ENCODE data around the gene KREMEN2.
"Not testable (repeated sequence)": the region's sequence is repeated elsewhere in the genome, so short reads cannot be mapped to it uniquely, and the experiment has no call there.

The KREMEN2 gene

DNA sequence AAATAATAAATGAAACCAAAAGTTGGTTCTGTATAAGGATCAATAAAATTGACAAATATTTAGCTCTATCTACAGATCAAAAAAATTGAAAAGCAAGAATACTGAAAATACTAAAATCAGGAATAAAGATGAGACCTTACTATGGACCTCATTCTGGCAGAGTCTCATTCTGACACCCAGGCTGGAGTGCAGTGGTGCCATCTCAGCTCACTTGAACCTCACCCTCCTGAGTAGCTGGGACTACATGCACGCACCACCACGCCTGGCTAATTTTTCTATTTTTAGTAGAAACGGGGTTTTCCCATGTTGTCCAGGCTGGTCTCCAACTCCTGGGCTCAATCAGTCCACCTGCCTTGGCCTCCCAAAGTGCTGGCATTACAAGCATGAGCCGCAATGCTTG lies 22.0 kb upstream of the KREMEN2 start:
- DNase-seq (ENCODE audit: low read depth), result no peak

DNA sequence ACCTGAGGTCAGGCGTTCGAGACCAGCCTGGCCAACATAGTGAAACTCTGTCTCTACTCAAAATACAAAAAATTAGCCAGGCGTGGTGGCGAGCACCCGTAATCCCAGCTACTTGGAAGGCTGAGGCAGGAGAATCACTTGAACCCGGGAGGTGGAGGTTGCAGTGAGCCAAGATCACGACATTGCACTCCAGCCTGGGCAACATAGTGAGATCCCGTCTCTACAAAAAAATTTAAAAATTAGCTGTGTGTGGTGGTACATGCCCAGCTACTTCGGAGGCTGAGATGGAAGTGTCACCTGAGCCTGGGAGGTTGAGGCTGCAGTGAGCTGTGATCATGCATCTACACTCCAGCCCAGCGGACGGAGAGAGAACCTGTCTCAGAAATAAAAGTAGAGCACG lies 20.4 kb upstream of the KREMEN2 start:
- not testable (repeated sequence) for DNase-seq (ENCODE audit: low read depth)

GRCh38 chr16:2946649-2947048 lies 17.4 kb upstream of the KREMEN2 start:
- no peak for DNase-seq (ENCODE audit: low read depth)

DNA sequence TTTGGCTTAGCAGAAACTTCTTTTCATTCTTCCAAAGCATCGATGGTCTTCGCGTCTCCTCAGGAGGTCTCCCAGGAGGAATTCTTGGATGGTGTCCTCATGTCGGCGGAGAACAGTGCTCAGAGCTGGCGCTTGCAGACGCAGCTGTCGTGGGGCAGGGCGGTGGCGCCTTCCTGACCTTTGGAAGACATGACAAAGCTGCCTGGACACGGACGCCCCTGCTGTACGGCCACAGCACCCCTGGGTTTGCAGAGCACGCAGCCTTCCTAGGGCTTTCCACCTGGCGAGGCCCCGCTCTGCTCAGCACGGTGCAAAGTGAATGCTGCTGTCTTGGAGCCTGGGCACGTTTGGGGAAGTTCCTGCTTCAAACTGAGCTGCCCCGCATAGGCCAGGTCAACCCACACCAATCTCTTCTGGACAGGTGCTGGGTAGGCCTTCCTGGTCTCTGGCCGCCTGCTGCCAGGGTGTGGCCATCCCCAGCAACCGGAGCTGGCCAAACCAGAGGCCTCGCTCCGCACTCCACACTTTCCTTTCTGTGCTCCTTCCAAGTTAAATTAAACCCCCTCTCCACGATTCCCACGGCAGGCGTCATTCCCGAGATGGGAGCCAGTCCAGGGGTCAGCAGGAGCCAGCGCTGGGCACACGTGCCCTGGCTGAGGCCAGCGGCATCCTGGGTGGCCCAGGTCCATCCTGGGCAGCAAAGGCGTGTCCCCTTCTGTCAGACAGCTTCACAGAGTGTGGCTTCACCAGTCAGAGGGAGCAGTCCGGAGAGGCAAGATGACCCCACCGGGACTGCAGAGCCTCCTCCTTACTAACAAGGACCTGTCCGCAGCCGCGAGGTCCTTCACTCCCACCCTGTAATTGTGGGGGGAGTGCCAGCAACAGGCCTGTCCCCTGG lies 15.0 kb upstream of the KREMEN2 start:
- no peak for DNase-seq (ENCODE audit: low read depth)

DNA sequence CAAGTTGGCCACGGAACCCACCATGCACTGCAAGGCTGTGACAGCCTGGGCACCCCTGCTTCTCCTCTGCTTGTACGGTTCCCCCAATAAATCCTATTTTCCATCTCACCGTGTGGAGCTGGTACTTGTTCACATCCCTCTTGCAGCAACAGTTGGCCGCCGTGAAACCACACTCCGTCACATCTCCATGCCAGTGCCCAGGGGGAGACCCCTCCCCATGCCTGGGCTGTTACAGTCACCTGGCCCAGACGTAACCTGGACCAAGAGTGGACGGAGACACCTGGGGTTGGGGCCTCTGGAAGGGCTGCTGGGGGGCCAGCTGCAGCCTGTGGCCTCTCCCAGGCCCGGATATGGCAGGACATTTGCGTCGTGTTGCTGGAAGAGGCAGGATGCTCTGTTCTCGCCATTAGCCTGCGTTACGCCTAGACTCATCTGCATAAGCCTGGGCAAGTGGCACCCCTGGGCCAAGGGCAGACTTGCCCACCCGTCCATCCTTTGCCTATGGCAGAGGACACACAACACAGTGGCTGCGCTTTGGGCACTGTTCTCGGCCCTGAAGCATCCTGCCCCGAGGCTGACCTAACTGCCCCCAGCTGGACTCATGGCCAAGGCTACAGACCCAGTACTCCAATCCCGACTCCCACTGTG lies 14.2 kb upstream of the KREMEN2 start:
- no peak for DNase-seq (ENCODE audit: low read depth)

DNA sequence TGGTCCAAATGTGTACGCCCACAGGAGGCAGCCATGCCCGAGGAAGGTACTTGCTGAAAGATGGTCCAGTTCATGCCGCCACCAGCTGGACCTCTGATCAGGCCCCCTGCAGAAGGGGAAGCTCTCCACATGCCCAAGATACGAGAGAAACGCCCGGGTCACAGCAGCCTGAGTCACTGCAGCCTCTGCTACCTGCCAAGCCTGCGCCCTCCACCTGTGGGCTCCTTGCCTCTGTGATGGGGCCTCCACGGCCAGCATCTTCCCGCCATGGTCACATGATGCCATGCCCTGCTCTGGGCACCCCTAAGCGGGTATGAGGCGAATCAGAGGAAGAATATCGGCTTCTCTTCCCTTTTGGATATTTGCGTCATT lies 13.7 kb upstream of the KREMEN2 start:
- no peak for DNase-seq (ENCODE audit: low read depth)

- no peak for DNase-seq (ENCODE audit: low read depth)
Observed at GRCh38 chr16:2950773-2951172, 13.3 kb upstream of the KREMEN2 start.

DNA sequence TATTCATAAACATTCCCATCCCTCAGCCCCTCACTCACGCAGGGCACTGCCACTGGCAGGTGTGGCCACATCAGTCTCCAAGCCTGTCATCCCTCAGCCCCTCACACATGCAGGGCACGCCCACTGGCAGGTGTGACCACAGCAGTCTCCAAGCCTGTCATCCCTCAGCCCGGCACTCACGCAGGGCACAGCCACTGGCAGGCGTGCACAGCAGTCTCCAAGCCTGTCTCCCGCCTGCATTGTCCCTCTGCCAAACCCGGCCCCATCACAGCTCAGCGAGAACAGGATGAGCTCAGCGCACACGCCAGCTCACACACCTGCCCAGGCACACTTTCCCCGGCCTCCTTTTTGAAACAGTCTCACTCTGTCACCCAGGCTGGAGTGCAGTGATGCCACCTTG lies 11.4 kb upstream of the KREMEN2 start:
- no peak for DNase-seq (ENCODE audit: low read depth)

- DNase-seq (ENCODE audit: low read depth), result no peak
Observed at GRCh38 chr16:2953706-2954627, 10.1 kb upstream of the KREMEN2 start.

GRCh38 chr16:2954656-2955381 lies 9.3 kb upstream of the KREMEN2 start:
- DNase-seq (ENCODE audit: low read depth), result no peak

DNA sequence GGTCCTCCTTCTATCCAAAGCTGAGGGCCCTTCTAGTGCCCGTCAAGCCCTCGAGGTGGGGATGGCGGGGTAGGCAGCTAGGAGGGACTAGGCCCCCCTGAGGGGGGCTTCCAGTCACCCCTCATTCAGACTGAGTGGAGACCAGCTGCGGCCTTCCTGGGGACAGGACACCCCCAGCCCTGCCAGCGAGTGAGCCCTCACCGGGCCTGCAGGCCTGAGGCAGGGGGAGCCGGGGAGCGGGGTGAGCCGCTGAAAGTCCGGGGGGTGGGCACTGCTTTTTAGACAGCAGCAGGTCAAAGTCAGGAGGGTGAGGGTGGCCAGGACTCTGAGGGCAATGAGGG lies 8.7 kb upstream of the KREMEN2 start:
- no peak for DNase-seq (ENCODE audit: low read depth)

DNA sequence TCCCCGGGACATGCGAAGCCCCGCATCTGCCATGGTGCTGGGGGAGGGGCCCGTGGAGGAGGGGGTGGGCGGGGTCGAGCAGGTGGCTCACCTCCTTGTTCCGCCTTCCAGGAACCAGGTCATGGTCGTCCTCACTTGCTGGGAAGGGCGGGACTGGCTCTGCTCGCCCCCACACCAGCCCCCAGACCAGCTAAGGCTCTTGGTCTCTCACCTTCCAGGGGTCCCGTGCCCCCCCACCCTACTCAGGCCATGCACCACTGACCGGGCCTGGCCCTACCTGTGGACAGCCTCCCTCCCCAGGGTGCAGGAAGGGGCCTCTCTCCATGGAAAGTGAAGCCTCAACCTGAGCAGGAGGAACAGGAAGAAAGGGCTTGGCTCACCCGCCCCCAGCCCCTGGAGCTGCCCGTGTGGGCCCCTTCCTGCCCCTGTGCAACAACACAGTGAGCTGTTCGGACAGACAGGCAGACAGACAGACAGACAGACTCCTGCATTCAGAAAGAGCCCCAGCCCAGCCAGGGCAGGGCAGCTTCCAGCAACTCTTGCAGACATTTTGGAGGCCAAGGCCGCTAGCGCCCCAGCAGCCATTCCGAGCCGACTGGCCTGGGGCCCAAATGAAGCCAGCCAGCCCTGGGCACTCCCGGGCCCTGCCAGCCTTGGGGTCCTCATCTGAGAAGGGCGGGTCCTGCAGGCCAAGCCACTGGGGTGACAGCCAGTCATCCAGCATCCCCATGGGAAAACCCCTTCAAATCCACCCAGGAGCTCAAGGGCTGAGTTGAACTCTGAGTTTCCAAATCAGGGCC lies 8.1 kb upstream of the KREMEN2 start:
- no peak for DNase-seq (ENCODE audit: low read depth)

- DNase-seq (ENCODE audit: low read depth), result no peak
Observed at GRCh38 chr16:2956579-2956956, 7.5 kb upstream of the KREMEN2 start.

GRCh38 chr16:2959206-2959605 lies 4.9 kb upstream of the KREMEN2 start:
- DNase-seq (ENCODE audit: low read depth), result no peak

GRCh38 chr16:2960183-2961010 lies 3.7 kb upstream of the KREMEN2 start:
- no peak for DNase-seq (ENCODE audit: low read depth)

- DNase-seq (ENCODE audit: low read depth), result no peak
Observed at GRCh38 chr16:2962334-2963073, 1.6 kb upstream of the KREMEN2 start.

GRCh38 chr16:2963074-2963722 lies 877 bp upstream of the KREMEN2 start:
- DNase-seq (ENCODE audit: low read depth), result no peak

- DNase-seq (ENCODE audit: low read depth), result peak; percentile 48
Observed at GRCh38 chr16:2964475-2965336, 631 bp downstream of the KREMEN2 start.

Data from ELR (cell line).